Fibroblast of lung (primary cell): ENCODE measurements around the gene CRABP2.

ENCODE experiments used
- CTCF ChIP-seq, 2 donors: IDR thresholded peaks in 1 of 2; conservative IDR thresholded peaks in 1 of 2; 1 replicate in 1 of 2; 2 replicates in 1 of 2; pipeline ENCODE4 v1.5.1; 2011 to 2012; ENCODE audit warnings: low read length in 2 of 2, control low read depth in 1 of 2, inconsistent platforms in 1 of 2, low read depth in 1 of 2, mild to moderate bottlenecking in 1 of 2
- EZH2 ChIP-seq: IDR thresholded peaks from 2 replicates; pipeline ENCODE4 v1.5.1; 2012; ENCODE audit warnings: low read length, control low read depth, mild to moderate bottlenecking; ENCODE audit errors: missing control alignments

GRCh38 chr1:156750191-156750672 lies 44.8 kb upstream of the CRABP2 start:
- TF ChIP-seq CTCF (conservative IDR thresholded peaks at IDR 0.05 in 1 of 2, IDR thresholded peaks at IDR 0.05 in 1 of 2; ENCODE audit: low read depth in 1 of 2, low read length in 2 of 2) (no peak), EZH2 (no peak)
